ENCODE results near the gene ZBTB44. TPM values are rescaled to one million over a fixed set of nuclear protein-coding genes. Genes with fewer than 3 reads are reported as not detected.

The ZBTB44 gene
- total and polyA plus RNA-seq, 2 donors, result 12.1 to 85.6 TPM

GRCh38 chr11:130211781-130212401, 102.8 kb downstream of the ZBTB44 start:
- WGBS, result 89% methylated on average over 19 of the region's 19 CpGs
- no peaks in the 10 kb centered on the region for H3K4me1 ChIP-seq (ENCODE audit: insufficient read depth)
- DNase-seq (ENCODE audit: extremely low spot score), result no peak
- H3K27ac ChIP-seq (ENCODE audit: low read depth), result no peak overlapping the region
- H3K36me3 ChIP-seq (ENCODE audit: insufficient read depth), result no peaks in the 10 kb centered on the region
- H3K4me3 ChIP-seq (ENCODE audit: low read depth, low read length), result no peak overlapping the region

- 95% methylated on average over 3 of the region's 3 CpGs for WGBS
- H3K36me3 ChIP-seq (ENCODE audit: insufficient read depth), result no peaks in the 10 kb centered on the region
- no peak for DNase-seq (ENCODE audit: extremely low spot score)
- no peak overlapping the region for H3K4me3 ChIP-seq (ENCODE audit: low read depth, low read length)
- no peaks in the 10 kb centered on the region for H3K4me1 ChIP-seq (ENCODE audit: insufficient read depth)
- no peak overlapping the region for H3K27ac ChIP-seq (ENCODE audit: low read depth)
These were observed 103.6 kb downstream of the ZBTB44 start for GRCh38 chr11:130211144-130211543.

GRCh38 chr11:130209954-130210854, 104.5 kb downstream of the ZBTB44 start:
- Histone ChIP-seq H3K36me3 (ENCODE audit: insufficient read depth) (no peaks in the 10 kb centered on the region), H3K4me3 (ENCODE audit: low read depth, low read length) (no peak overlapping the region), H3K27ac (ENCODE audit: low read depth) (no peak overlapping the region), H3K4me1 (ENCODE audit: insufficient read depth) (no peaks in the 10 kb centered on the region)
- DNase-seq (ENCODE audit: extremely low spot score), result no peak
- WGBS, result 89% methylated on average over 23 of the region's 23 CpGs

DNA sequence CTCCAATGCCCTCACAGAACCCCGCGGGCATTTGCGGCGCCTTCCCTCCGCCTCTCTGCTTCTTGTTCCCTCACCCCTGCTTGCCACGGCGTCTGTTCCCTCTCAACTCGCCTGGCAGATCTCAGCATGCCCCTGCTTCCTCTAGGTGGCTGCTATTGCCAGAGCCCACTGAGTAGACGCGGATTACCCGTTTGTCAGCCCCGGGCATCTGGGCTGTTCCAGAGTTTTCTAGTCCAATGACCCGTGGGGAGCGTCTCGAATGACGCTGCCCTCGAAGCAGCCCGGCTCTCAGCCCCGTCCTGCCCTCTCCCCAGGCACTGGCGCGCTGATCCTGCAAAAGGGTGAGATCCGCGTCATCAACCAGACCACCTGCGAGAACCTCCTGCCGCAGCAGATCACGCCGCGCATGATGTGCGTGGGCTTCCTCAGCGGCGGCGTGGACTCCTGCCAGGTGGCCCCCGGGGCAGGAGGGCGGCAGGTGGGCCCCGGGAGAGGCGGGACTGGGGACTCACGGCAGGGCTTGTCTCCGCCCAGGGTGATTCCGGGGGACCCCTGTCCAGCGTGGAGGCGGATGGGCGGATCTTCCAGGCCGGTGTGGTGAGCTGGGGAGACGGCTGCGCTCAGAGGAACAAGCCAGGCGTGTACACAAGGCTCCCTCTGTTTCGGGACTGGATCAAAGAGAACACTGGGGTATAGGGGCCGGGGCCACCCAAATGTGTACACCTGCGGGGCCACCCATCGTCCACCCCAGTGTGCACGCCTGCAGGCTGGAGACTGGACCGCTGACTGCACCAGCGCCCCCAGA, 105.4 kb downstream of the ZBTB44 start:
- no peaks in the 10 kb centered on the region for H3K4me1 ChIP-seq (ENCODE audit: insufficient read depth)
- DNase-seq (ENCODE audit: extremely low spot score), result no peak
- no peak overlapping the region for H3K27ac ChIP-seq (ENCODE audit: low read depth)
- H3K4me3 ChIP-seq (ENCODE audit: low read depth, low read length), result no peak overlapping the region
- no peaks in the 10 kb centered on the region for H3K36me3 ChIP-seq (ENCODE audit: insufficient read depth)
- 93% methylated on average over 53 of the region's 53 CpGs for WGBS

- 96% methylated on average over 45 of the region's 45 CpGs for WGBS
- Histone ChIP-seq H3K36me3 (ENCODE audit: insufficient read depth) (no peaks in the 10 kb centered on the region), H3K4me3 (ENCODE audit: low read depth, low read length) (no peak overlapping the region), H3K4me1 (ENCODE audit: insufficient read depth) (no peaks in the 10 kb centered on the region), H3K27ac (ENCODE audit: low read depth) (no peak overlapping the region)
- DNase-seq (ENCODE audit: extremely low spot score), result no peak
These were observed 106.2 kb downstream of the ZBTB44 start for GRCh38 chr11:130208241-130209127.

- no peaks in the 10 kb centered on the region for H3K4me1 ChIP-seq (ENCODE audit: insufficient read depth)
- no peaks in the 10 kb centered on the region for H3K36me3 ChIP-seq (ENCODE audit: insufficient read depth)
- 92% methylated on average over 22 of the region's 22 CpGs for WGBS
- no peak overlapping the region for H3K27ac ChIP-seq (ENCODE audit: low read depth)
- no peak overlapping the region for H3K4me3 ChIP-seq (ENCODE audit: low read depth, low read length)
- no peak for DNase-seq (ENCODE audit: extremely low spot score)
These were observed 108.6 kb downstream of the ZBTB44 start for GRCh38 chr11:130206141-130206540.

- Histone ChIP-seq H3K4me3 (ENCODE audit: low read depth, low read length) (no peak overlapping the region), H3K27ac (ENCODE audit: low read depth) (no peak overlapping the region), H3K36me3 (ENCODE audit: insufficient read depth) (no peaks in the 10 kb centered on the region), H3K4me1 (ENCODE audit: insufficient read depth) (no peaks in the 10 kb centered on the region)
- 94% methylated on average over 11 of the region's 11 CpGs for WGBS
- no peak for DNase-seq (ENCODE audit: extremely low spot score)
These were observed 110.0 kb downstream of the ZBTB44 start for GRCh38 chr11:130204703-130205095.

DNA sequence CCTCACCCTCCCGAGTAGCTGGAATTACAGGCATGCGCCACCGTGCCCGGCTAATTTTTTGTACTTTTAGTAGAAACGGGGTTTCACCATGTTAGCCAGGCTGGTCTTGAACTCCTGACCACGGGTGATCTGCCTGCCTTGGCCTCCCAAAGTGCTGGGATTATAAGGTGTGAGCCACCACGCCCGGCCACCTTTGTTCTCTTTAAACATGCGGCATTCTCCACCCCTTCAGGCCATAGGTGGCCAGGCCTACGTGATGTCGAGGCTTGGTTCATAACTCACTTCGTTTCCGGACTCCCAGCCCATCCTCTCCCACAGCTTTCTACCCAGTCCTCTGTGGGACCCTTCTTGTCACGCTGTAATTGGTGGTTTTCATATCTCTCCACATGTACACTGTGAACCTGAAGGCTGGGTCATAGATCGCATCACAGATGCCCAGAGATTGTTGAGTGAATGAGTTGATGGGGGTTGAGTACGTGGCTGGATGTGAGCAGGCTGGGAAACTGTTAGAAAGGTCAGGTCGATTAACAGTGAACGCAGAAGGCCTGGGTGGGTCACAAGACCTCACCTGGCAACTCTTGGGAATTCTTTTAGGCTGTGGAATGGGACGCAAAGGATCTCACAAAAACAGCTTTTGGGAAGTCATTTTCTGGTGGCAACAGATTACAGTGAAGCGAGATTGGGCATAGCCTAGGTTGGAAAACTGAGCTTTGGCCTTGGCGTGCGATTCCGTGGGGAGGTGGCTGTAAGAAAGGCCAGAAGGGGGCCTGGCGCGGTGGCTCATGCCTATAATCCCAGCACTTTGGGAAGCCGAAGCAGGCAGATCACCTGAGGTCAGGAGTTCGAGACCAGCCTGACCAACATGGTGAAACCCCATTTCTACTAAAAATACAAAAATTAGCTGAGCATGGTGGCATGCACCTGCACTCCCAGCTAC, 110.7 kb downstream of the ZBTB44 start:
- no peak overlapping the region for H3K27ac ChIP-seq (ENCODE audit: low read depth)
- 94% methylated on average over 27 of the region's 27 CpGs for WGBS
- H3K36me3 ChIP-seq (ENCODE audit: insufficient read depth), result no peaks in the 10 kb centered on the region
- no peak for DNase-seq (ENCODE audit: extremely low spot score)
- no peak overlapping the region for H3K4me3 ChIP-seq (ENCODE audit: low read depth, low read length)
- H3K4me1 ChIP-seq (ENCODE audit: insufficient read depth), result no peaks in the 10 kb centered on the region

GRCh38 chr11:130202818-130203689, 111.7 kb downstream of the ZBTB44 start:
- Histone ChIP-seq H3K27ac (ENCODE audit: low read depth) (no peak overlapping the region), H3K4me3 (ENCODE audit: low read depth, low read length) (no peak overlapping the region), H3K36me3 (ENCODE audit: insufficient read depth) (no peaks in the 10 kb centered on the region), H3K4me1 (ENCODE audit: insufficient read depth) (no peaks in the 10 kb centered on the region)
- WGBS, result 86% methylated on average over 25 of the region's 25 CpGs
- DNase-seq (ENCODE audit: extremely low spot score), result no peak

- 89% methylated on average over 12 of the region's 12 CpGs for WGBS
- no peaks in the 10 kb centered on the region for H3K4me1 ChIP-seq (ENCODE audit: insufficient read depth)
- no peak overlapping the region for H3K4me3 ChIP-seq (ENCODE audit: low read depth, low read length)
- no peak for DNase-seq (ENCODE audit: extremely low spot score)
- no peak overlapping the region for H3K27ac ChIP-seq (ENCODE audit: low read depth)
- H3K36me3 ChIP-seq (ENCODE audit: insufficient read depth), result no peaks in the 10 kb centered on the region
These were observed 112.5 kb downstream of the ZBTB44 start for GRCh38 chr11:130202009-130202817.

DNA sequence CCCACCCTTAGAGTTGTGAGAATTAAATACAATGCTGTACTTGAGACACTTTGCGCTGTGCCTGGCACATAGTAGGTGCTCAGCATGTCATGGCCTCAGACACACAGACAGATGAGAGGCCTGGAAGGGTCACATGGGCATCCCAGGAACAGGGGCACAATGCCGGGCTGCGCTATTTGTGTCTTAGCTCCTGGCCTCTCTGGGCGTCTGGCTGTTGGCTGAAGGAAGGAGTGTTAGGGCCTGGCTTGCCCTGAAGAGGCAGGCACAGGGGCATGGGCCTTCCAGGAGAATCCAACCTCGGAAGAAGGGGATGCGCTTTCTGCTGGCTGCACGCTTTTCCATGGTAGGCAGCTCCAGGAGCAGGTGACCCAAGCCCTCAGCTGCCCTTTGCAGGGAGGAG, 113.7 kb downstream of the ZBTB44 start:
- Histone ChIP-seq H3K4me1 (ENCODE audit: insufficient read depth) (no peaks in the 10 kb centered on the region), H3K4me3 (ENCODE audit: low read depth, low read length) (no peak overlapping the region), H3K27ac (ENCODE audit: low read depth) (no peak overlapping the region), H3K36me3 (ENCODE audit: insufficient read depth) (no peaks in the 10 kb centered on the region)
- no peak for DNase-seq (ENCODE audit: extremely low spot score)
- 87% methylated on average over 7 of the region's 7 CpGs for WGBS

Data from urinary bladder (tissue), 4 donors.